ENCODE measurements around the gene CFAP58.

CFAP58 gene

DNA sequence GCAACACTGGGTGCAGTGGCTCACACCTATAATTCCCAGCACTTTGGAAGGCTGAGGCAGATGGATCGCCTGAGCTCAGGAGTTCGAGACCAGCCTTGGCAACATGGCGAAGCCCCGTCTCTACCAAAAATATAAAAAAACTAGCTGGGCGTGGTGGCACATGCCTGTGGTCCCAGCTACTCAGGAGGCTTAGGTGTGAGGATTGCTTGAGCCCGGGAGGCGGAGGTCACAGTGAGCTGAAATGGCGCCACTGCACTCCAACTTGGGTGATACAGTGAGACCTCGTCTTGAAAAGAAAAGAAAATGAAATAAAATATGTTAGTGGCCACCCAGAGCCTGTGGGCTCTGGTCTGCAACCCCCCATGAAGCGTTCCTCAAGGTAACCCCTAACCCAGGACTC, 28.7 kb upstream of the CFAP58 start:
- H3K27ac ChIP-seq = peak overlapping the region; percentile 99
- CTCF ChIA-PET = no interaction called here
- DNase-seq (ENCODE audit: low spot score) = no peak
- TF ChIP-seq, protein P1, sequence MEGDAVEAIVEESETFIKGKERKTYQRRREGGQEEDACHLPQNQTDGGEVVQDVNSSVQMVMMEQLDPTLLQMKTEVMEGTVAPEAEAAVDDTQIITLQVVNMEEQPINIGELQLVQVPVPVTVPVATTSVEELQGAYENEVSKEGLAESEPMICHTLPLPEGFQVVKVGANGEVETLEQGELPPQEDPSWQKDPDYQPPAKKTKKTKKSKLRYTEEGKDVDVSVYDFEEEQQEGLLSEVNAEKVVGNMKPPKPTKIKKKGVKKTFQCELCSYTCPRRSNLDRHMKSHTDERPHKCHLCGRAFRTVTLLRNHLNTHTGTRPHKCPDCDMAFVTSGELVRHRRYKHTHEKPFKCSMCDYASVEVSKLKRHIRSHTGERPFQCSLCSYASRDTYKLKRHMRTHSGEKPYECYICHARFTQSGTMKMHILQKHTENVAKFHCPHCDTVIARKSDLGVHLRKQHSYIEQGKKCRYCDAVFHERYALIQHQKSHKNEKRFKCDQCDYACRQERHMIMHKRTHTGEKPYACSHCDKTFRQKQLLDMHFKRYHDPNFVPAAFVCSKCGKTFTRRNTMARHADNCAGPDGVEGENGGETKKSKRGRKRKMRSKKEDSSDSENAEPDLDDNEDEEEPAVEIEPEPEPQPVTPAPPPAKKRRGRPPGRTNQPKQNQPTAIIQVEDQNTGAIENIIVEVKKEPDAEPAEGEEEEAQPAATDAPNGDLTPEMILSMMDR (conservative IDR thresholded peaks at IDR 0.05; ENCODE audit: low read depth) = no peak
- POLR2A ChIA-PET (ENCODE audit: low non-redundant PET) = no interaction called here

DNA sequence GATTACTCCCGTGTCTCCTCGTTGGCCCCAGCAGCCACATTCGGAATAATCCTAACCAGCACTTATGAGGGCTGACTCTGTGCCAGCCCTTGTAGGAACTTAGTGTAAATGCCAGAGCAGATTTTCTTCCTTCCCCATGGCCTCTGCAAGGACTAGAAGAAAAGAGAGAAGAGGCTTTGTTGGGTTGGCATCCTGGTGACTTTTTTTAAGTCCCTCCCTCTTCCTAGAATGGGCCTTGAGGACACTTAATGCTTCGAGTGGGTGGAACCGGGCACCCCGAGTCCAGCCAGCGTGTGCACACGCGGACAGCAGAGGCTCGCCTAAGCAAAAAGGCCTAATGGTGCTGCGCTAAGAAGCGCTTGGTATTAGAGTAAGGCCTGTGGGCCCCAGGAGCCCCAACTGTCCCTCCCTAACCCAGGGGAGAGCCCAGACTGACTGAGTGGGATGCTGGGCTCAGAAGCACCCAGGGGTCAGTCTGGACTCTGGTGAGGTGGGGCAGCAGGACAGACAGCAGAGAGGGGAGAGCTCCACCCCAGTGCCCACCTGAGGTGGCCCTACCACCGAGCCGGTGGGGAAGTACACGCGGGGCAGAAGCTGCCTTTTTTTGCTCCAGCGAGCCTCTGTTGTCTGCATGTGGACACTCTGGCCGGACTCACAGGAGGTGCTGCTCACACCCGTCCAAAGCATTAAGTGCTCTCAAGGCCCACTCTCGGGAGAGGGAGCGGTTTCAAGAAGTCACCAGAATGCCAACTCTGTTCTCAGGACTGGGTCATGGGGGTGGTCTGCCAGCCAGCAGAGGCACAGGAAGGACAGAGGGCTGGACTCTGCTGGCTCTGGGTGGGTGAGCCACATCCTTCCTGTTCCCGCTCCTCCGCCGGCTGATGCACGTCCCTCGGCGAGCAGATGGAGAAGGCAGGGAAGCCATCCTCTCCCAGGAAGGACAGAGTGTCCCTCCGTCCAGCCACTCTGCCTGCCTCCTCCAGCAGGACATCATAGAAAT, 27.9 kb upstream of the CFAP58 start:
- no peak for DNase-seq (ENCODE audit: low spot score)
- ChIA-PET CTCF (no interaction called here), POLR2A (ENCODE audit: low non-redundant PET) (no interaction called here)
- H3K27ac ChIP-seq = peak overlapping the region; percentile 99
- TF ChIP-seq, protein P1 (conservative IDR thresholded peaks at IDR 0.05; ENCODE audit: low read depth) = no peak

DNA sequence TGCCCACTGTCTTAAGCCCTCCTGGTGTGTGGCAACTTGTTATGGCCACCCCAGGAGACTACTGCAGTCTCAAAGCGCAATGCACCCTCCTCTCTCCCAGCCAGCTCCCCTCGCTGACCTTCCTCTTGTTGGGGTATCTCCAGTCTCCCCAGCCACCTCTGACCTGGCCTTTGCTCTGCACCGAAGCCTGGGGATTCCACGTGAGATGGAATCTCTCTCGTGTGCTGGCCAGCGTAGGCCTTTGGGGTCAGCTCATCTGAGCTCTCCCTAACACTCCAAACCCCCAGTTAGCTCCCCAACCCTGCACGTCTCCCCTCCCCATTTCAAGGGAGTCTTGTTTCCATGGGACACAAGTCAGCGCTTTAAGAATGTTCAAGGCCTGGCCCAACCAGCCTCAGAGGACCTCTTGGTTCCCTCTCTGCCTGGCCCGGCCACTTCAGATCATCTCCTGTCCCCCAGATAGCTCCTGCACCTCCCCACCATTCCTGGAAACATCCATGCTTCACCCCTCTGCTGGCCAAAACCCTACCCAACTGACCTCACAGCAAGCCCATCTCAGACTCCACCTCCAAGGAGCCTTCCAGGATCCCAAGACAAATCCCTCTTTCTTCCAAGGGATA, 26.5 kb upstream of the CFAP58 start:
- ChIA-PET POLR2A (ENCODE audit: low non-redundant PET) (no interaction called here), CTCF (interaction anchor here (0.8 kb wide), 1 partner anchor 22 kb away, joined by 6 read pairs; no protein-coding TSS in a partner anchor)
- TF ChIP-seq, protein P1 (conservative IDR thresholded peaks at IDR 0.05; ENCODE audit: low read depth) = no peak
- H3K27ac ChIP-seq = peak overlapping the region; percentile 99
- DNase-seq (ENCODE audit: low spot score) = no peak

DNA sequence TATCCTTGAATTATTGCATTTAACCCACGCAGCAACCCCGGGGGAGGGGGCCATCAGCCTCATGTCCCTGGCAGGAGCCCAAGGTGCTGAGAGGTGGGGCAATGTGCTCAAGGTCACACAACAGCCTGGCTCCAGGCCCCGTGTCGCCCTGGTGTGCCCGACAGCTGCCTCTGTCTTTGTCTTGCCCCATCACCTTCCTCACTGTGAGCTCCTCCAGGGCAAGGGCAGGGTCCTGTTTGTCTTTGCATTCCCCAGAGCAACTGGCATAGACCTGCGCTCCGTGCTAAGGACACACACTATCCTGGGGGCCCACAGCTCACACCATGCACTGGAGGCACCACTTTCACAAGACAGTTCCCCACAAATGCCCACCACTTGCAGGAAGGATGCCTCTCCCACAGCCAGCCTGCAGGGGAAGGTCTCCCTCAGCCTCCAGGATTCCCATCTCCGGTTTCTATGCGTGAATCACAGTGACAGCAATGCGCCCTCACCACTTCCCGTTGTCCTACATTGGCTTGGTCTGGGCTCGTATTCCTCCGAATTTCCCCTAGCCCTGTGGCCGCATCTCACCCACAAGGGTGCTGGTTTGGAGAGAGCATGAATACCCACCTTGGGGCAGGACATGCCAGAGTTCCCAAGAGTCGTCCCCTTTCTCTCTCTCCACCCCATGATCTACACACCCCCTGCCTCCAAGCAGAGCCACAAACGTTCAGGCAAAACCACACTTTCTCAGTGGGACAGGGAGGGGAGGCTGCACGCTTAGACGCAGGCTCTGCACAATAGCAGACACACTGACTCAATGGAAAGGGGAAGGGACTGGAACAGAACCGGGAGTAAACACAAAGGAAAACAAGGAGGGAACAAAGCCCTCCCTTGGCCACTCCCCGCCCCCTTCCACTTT, 25.6 kb upstream of the CFAP58 start:
- ChIA-PET CTCF (interaction anchor here (0.5 to 1.0 kb wide), 3 partner anchors 22 to 53 kb away, joined by 3 to 6 read pairs (median 4); no protein-coding TSS in a partner anchor), POLR2A (ENCODE audit: low non-redundant PET) (no interaction called here)
- peak; percentile 63 for DNase-seq (ENCODE audit: low spot score)
- TF ChIP-seq, protein P1 (conservative IDR thresholded peaks at IDR 0.05; ENCODE audit: low read depth) = no peak
- H3K27ac ChIP-seq = peak overlapping the region; percentile 99

DNA sequence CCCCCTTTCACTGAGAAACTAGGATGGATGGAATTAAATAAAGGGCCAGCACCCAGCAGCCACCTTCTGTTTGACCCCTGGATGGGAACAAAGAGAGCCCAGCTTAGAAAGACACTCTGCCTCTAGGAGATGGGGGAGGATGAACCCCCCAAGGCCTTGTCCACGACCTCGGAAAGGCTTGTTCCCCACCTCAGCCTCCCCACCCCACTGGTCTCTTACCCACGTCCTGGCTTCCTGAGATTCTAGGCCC, 25.1 kb upstream of the CFAP58 start:
- CTCF ChIA-PET = interaction anchor here (0.5 to 2.1 kb wide), 3 partner anchors 28 to 54 kb away, joined by 3 to 4 read pairs (median 4); no protein-coding TSS in a partner anchor
- H3K27ac ChIP-seq = peak overlapping the region; percentile 99
- TF ChIP-seq, protein P1 (conservative IDR thresholded peaks at IDR 0.05; ENCODE audit: low read depth) = no peak
- POLR2A ChIA-PET (ENCODE audit: low non-redundant PET) = no interaction called here
- no peak for DNase-seq (ENCODE audit: low spot score)

All from RWPE1 (cell line).